ENCODE results near the gene PCDHAC2.

- TF ChIP-seq CTCF (IDR thresholded peaks at IDR 0.05) = no peak
- no peak for TF ChIP-seq POLR2A (IDR thresholded peaks at IDR 0.05)
Observed at GRCh38 chr5:140923601-140924000, 42.7 kb upstream of the PCDHAC2 start.
